C4-2B (cell line): Measurements from ENCODE around the gene DHRS3.

Experiments
- CTCF ChIP-seq: fragments of 450-650 bp; conservative IDR thresholded peaks from 2 replicates; pipeline ENCODE4 v1.5.1; 2017; ENCODE audit warnings: mild to moderate bottlenecking
- ZFX ChIP-seq: fragments of 450-650 bp; IDR thresholded peaks from 2 replicates; pipeline ENCODE4 v1.6.1; 2017

GRCh38 chr1:12565966-12566352, 52.1 kb downstream of the DHRS3 start:
- TF ChIP-seq CTCF (no peak), ZFX (no peak)
